HG02610 (cell line): Measurements from ENCODE around the gene ZNF335.

Source experiments
- ATAC-seq: cut with Tn5 transposase; IDR thresholded peaks from one replicate; pipeline ENCODE4 v1.9.1; 2021; ENCODE audit warnings: mild to moderate bottlenecking, moderate library complexity; ENCODE audit not compliant: unreplicated experiment

ZNF335 gene, protein sequence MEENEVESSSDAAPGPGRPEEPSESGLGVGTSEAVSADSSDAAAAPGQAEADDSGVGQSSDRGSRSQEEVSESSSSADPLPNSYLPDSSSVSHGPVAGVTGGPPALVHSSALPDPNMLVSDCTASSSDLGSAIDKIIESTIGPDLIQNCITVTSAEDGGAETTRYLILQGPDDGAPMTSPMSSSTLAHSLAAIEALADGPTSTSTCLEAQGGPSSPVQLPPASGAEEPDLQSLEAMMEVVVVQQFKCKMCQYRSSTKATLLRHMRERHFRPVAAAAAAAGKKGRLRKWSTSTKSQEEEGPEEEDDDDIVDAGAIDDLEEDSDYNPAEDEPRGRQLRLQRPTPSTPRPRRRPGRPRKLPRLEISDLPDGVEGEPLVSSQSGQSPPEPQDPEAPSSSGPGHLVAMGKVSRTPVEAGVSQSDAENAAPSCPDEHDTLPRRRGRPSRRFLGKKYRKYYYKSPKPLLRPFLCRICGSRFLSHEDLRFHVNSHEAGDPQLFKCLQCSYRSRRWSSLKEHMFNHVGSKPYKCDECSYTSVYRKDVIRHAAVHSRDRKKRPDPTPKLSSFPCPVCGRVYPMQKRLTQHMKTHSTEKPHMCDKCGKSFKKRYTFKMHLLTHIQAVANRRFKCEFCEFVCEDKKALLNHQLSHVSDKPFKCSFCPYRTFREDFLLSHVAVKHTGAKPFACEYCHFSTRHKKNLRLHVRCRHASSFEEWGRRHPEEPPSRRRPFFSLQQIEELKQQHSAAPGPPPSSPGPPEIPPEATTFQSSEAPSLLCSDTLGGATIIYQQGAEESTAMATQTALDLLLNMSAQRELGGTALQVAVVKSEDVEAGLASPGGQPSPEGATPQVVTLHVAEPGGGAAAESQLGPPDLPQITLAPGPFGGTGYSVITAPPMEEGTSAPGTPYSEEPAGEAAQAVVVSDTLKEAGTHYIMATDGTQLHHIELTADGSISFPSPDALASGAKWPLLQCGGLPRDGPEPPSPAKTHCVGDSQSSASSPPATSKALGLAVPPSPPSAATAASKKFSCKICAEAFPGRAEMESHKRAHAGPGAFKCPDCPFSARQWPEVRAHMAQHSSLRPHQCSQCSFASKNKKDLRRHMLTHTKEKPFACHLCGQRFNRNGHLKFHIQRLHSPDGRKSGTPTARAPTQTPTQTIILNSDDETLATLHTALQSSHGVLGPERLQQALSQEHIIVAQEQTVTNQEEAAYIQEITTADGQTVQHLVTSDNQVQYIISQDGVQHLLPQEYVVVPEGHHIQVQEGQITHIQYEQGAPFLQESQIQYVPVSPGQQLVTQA (N-terminal part only)

GRCh38 chr20:45971675-45972499 lies at the start of gene ZNF335:
TSS of gene ZNF335 (minus strand) at chr20:45972203. CDS start at chr20:45971410, 793 bp downstream.
- peak; percentile 74 for ATAC-seq

DNA sequence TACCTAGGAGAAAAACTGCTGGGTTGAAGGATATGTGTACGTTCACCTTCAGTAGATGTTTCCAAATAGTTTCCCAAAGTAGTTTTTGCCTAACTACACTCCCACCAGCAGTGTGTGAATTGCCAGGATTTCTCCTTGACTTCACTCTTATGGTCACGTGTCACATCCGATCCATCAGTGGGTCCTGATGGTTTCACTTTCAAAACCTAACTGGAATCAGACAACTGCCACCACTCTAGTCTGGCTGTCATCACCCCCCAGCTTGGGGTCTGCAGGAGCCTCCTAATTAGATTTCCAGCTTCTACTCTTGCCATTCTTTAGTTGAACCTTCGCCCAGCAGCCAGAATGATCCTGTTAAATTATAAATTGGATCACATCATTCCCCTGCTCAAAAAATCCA lies 48.6 kb upstream of the ZNF335 start:
- ATAC-seq = no peak

GRCh38 chr20:46018611-46019010 lies 46.6 kb upstream of the ZNF335 start:
- no peak for ATAC-seq

GRCh38 chr20:46018112-46018511 lies 46.1 kb upstream of the ZNF335 start:
- no peak for ATAC-seq

- ATAC-seq = no peak
Measured at GRCh38 chr20:46017272-46017671, 45.3 kb upstream of the ZNF335 start.

DNA sequence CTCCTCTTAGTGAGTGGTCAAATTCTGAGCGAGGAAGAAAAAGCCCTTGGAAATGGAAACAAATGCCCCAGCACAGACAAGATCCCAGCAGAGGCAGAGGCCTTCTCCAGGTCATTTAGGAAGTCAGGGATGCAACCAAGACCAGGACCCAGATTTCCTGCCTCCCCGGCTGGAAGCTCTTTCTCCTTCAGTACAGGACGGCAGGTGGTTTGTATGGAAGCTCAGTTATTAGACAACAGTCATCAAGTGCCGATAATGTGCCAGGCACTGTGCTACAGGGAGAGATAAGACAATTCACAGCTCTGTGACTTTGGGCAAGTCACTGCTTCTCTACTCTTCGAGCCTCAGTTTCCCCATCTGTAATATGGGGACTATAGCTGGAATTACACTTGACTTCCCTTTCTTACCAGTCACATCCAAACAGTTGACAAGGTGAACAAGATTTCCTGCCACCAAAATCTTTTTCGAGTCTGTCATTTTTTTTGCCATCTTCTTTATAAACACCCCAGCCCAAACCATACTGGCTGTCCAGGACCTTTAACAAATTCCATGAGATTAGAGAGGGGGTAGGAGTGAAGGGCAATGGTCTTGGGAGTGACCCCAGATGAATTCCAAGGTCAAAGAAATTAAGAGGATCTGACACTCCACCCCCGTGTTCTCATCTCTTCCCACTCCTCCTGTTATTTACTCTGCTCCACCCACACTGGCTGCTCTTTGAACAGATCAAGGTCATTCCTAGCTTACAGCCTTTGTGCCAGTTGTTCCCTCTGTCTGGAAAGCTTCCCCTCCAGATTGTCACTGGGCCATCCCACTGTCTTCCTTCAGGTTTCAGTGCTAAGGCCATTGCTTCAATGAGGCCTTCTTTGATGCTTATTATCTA lies 42.8 kb upstream of the ZNF335 start:
- no peak for ATAC-seq

DNA sequence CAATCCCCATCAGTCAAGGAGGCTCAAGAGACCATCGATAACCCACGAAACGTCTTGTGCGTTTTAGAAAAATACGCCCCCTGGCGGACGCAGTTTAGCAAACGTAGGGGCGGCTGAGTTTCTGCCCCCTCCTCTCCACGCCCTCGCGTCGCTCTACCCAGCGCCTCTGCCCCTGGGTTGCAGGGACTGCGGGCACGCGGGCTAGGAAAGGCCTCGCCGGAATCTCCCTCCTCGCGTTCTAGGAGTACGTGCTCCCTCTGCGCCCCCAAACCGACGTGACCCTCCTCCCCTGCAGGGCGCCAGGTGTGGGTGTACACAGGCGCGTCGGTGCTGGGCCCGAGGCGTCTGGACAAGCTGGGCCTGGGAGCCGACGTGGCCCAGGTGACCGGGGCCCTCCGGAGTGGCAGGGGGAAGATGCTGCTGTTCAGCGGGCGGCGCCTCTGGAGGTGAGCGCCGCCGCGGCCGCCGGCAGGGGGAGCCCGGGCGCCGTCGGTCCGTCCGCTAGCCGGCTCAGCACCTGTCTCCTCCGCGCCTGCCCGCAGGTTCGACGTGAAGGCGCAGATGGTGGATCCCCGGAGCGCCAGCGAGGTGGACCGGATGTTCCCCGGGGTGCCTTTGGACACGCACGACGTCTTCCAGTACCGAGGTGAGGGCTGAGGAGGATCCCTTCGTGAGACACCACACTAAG lies 42.0 kb upstream of the ZNF335 start:
- peak; percentile 71 for ATAC-seq

GRCh38 chr20:46013322-46013828 lies 41.4 kb upstream of the ZNF335 start:
- no peak for ATAC-seq

- ATAC-seq = no peak
Measured at GRCh38 chr20:46012921-46013320, 40.9 kb upstream of the ZNF335 start.

DNA sequence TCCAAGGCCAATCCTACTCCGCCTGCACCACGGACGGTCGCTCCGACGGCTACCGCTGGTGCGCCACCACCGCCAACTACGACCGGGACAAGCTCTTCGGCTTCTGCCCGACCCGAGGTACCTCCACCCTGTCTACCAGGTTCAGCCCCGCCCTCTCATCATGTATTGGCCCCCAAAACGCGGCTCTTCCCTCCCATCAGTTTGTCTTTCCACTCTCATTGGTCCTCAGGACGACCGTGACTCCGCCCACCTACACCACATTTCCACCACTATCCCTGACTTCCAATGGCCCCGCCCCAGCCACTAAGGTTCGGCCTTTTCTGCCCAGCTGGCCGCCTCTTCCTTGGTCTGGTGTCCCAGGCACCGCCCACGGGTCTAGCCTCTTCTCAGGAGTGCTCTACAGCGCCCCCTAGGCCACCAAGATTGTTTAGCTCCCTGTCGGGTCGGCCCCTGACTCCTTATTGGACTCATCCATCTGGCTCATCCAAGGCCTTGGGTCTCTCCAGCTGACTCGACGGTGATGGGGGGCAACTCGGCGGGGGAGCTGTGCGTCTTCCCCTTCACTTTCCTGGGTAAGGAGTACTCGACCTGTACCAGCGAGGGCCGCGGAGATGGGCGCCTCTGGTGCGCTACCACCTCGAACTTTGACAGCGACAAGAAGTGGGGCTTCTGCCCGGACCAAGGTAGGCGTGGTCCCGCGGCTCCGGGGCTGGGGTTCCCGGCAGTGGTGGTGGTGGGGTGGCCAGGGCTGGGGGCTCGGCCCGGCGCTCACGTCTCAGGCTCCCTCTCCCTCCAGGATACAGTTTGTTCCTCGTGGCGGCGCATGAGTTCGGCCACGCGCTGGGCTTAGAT lies 39.9 kb upstream of the ZNF335 start:
- ATAC-seq = no peak

DNA sequence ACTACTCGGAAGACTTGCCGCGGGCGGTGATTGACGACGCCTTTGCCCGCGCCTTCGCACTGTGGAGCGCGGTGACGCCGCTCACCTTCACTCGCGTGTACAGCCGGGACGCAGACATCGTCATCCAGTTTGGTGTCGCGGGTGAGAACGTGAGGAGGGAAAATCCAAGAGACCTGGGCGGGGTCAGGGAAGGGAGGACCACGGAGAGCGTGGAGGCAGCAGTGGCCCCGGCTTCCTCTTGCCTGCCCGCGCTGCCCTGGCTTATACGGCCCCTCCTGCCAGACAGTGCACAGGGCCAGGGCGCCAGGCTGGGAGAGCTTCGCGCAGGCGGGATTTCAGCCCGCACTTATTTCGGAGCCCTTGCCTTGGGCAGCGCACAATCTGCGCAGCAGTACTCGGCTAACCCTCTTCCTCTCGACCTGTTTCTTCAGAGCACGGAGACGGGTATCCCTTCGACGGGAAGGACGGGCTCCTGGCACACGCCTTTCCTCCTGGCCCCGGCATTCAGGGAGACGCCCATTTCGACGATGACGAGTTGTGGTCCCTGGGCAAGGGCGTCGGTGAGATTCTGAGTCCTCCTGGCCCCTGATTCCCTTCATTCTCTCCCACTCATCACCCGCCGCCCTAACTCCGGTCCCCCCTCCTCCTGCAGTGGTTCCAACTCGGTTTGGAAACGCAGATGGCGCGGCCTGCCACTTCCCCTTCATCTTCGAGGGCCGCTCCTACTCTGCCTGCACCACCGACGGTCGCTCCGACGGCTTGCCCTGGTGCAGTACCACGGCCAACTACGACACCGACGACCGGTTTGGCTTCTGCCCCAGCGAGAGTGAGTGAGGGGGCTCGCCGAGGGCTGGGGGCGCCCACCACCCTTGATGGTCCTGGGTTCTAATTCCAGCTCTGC lies 38.7 kb upstream of the ZNF335 start:
- ATAC-seq = no peak

DNA sequence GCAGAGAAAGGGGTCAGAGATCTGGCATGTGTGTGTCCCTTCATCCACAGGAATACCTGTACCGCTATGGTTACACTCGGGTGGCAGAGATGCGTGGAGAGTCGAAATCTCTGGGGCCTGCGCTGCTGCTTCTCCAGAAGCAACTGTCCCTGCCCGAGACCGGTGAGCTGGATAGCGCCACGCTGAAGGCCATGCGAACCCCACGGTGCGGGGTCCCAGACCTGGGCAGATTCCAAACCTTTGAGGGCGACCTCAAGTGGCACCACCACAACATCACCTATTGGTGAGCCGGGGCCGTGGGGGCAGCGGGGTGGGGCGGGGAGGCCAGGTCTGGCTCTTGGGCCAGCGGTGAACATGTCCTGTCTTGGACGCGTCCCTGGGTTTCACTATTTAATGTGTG lies 37.8 kb upstream of the ZNF335 start:
- no peak for ATAC-seq

- no peak for ATAC-seq
Measured at GRCh38 chr20:46007671-46008070, 35.7 kb upstream of the ZNF335 start.

DNA sequence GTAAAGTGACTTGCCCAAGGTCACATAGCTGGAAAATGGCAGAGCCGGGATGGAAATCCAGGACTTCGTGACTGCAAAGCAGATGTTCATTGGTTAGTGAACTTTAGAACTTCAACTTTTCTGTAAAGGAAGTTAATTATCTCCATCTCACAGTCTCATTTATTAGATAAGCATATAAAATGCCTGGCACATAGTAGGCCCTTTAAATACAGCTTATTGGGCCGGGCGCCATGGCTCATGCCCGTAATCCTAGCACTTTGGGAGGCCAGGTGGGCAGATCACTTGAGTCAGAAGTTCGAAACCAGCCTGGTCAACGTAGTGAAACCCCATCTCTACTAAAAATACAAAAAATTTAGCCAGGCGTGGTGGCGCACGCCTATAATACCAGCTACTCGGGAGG lies 35.0 kb upstream of the ZNF335 start:
- no peak for ATAC-seq

DNA sequence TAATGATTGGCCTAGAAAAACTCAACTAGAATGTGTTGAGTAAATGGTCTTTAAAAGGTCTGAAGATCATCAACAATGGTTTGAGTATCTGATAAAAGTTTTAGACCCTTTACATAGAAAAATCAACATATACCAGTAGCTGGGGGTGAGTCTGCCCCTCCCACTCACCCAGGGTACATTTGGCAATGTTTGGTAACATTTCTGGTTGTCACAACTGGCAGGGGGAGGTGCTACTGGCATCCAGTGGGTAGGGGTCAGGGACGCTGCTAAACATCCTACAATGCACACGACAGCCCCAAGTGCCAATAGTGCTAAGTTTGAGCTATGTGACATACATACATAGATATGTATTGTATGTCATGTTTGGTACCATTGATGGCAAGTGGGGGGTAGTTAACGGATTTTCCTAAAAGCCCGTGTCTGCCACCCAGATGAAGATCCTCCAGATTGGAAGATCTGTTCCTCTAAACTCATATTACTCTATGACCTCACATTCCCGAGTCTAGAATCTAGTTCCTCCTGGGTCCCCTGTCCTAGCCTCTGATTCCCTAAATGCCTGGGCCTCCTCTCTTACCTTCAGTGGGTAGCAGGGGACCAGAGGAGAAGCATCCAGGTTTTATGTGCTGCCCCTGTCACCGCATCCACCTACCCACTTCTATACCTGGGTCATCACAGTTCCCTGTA lies 34.2 kb upstream of the ZNF335 start:
- no peak for ATAC-seq

GRCh38 chr20:46004889-46005473 lies 33.0 kb upstream of the ZNF335 start:
- no peak for ATAC-seq
